ENCODE measurements around the gene PPP1R13B. TPM values are rescaled to one million over a fixed set of nuclear protein-coding genes. Genes with fewer than 3 reads are reported as not detected.

PPP1R13B gene
- polyA plus RNA-seq, 1 donor (not counting 4 experiments of a cell fraction or from before 2014, with no cell fraction given), result 7.7 TPM

GRCh38 chr14:103719751-103720150 is 127.6 kb downstream of the PPP1R13B start:
- H3K36me3 ChIP-seq (ENCODE audit: control insufficient read depth in 2 of 2, extremely low read depth in 1 of 2, insufficient read depth in 2 of 2, low read length in 2 of 2), result peaks cover 5 to 9% of the 10 kb centered on the region in 2 experiments
- H3K9ac ChIP-seq (ENCODE audit: control insufficient read depth, extremely low read depth, insufficient read depth, low read length), result no peak overlapping the region
- no peak overlapping the region for H3K4me2 ChIP-seq (ENCODE audit: control insufficient read depth, extremely low read depth, insufficient read depth, low read depth, low read length)
- peaks cover 26% of the 10 kb centered on the region for H4K20me1 ChIP-seq (ENCODE audit: control insufficient read depth, extremely low read depth, insufficient read depth, low read length)
- no peak overlapping the region for H3K27ac ChIP-seq (ENCODE audit: control insufficient read depth, insufficient read depth, low read length)
- FAIRE-seq (no peak), DNase-seq (ENCODE audit: low read depth, low spot score) (no peak)
- H3K9me3 ChIP-seq (ENCODE audit: control insufficient read depth, low read depth, low read length), result no peaks in the 10 kb centered on the region
- peaks cover 3% of the 10 kb centered on the region for H3K9me1 ChIP-seq (ENCODE audit: control insufficient read depth, extremely low read depth, insufficient read depth, low read length)
- TF ChIP-seq EZH2 (IDR thresholded peaks at IDR 0.05; ENCODE audit: low read length) (no peak), CTCF (optimal IDR thresholded peaks at IDR 0.05 in 1 of 3, IDR thresholded peaks at IDR 0.05 in 1 of 3, conservative IDR thresholded peaks at IDR 0.05 in 1 of 3; ENCODE audit: extremely low read depth in 1 of 3, insufficient read depth in 2 of 3, low read length in 3 of 3) (no peak)
- dilution Hi-C loops (cut with MboI; ENCODE audit: extremely low pct_ligation_motif_present, low sequenced_read_pairs), result no loop called here
- H2AFZ ChIP-seq (ENCODE audit: control insufficient read depth, low read length), result no peak overlapping the region
- H3K79me2 ChIP-seq (ENCODE audit: control insufficient read depth, insufficient read depth, low read length), result peaks cover 86% of the 10 kb centered on the region
- H3K4me3 ChIP-seq (ENCODE audit: control insufficient read depth in 2 of 3, extremely low read depth in 1 of 3, insufficient read depth in 2 of 3, low read depth in 1 of 3, low read length in 3 of 3), result no peak overlapping the region
- H3K27me3 ChIP-seq (ENCODE audit: control insufficient read depth, extremely low read depth, insufficient read depth, low read length), result no peaks in the 10 kb centered on the region
- peaks cover 29% of the 10 kb centered on the region for H3K4me1 ChIP-seq (ENCODE audit: control insufficient read depth, extremely low read depth, insufficient read depth, low read length)

DNA sequence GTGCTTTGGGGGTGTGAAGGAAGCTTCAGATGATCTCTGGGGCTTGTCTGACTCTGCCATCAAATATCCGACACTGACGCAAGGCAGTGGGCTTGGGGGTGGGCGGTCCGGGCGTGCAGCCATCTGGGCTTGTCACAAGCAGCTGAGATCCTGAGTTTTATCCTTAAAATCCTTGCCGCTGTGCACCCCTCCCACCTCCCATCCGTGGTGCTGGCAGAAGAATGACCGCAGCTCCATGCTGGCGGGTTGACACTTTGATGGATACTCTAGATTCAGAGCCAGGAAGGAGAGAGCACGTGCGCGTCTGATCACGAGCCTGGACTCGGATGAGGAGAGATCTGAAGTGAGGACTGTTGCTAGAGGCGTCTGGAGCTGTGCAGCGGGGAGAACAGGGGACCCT is 128.8 kb downstream of the PPP1R13B start:
- no peak overlapping the region for H2AFZ ChIP-seq (ENCODE audit: control insufficient read depth, low read length)

More for the DNA sequence above, 128.8 kb downstream of the PPP1R13B start:
- Histone ChIP-seq H3K4me2 (ENCODE audit: control insufficient read depth, extremely low read depth, insufficient read depth, low read depth, low read length) (peak overlapping the region; percentile 75), H3K9ac (ENCODE audit: control insufficient read depth, extremely low read depth, insufficient read depth, low read length) (no peak overlapping the region), H3K27ac (ENCODE audit: control insufficient read depth, insufficient read depth, low read length) (no peak overlapping the region), H3K9me1 (ENCODE audit: control insufficient read depth, extremely low read depth, insufficient read depth, low read length) (peaks cover 3% of the 10 kb centered on the region), H4K20me1 (ENCODE audit: control insufficient read depth, extremely low read depth, insufficient read depth, low read length) (peaks cover 24% of the 10 kb centered on the region), H3K27me3 (ENCODE audit: control insufficient read depth, extremely low read depth, insufficient read depth, low read length) (no peaks in the 10 kb centered on the region), H3K36me3 (ENCODE audit: control insufficient read depth in 2 of 2, extremely low read depth in 1 of 2, insufficient read depth in 2 of 2, low read length in 2 of 2) (peaks cover 5 to 9% of the 10 kb centered on the region in 2 experiments), H3K4me3 (ENCODE audit: control insufficient read depth in 2 of 3, extremely low read depth in 1 of 3, insufficient read depth in 2 of 3, low read depth in 1 of 3, low read length in 3 of 3) (peak overlapping the region in 1 of 3 experiments; percentile 27), H3K79me2 (ENCODE audit: control insufficient read depth, insufficient read depth, low read length) (peaks cover 84% of the 10 kb centered on the region), H3K9me3 (ENCODE audit: control insufficient read depth, low read depth, low read length) (no peaks in the 10 kb centered on the region), H3K4me1 (ENCODE audit: control insufficient read depth, extremely low read depth, insufficient read depth, low read length) (peaks cover 39% of the 10 kb centered on the region)
- no peak for TF ChIP-seq EZH2 (IDR thresholded peaks at IDR 0.05; ENCODE audit: low read length)
- no peak for TF ChIP-seq CTCF (optimal IDR thresholded peaks at IDR 0.05 in 1 of 3, IDR thresholded peaks at IDR 0.05 in 1 of 3, conservative IDR thresholded peaks at IDR 0.05 in 1 of 3; ENCODE audit: extremely low read depth in 1 of 3, insufficient read depth in 2 of 3, low read length in 3 of 3)
- dilution Hi-C loops (cut with MboI; ENCODE audit: extremely low pct_ligation_motif_present, low sequenced_read_pairs), result no loop called here
- DNase-seq (ENCODE audit: low read depth, low spot score) (no peak), FAIRE-seq (no peak)
